GM12865 (cell line): ENCODE data around the gene UPF3A.

Source experiments
- DNase-seq: peaks from one replicate; pipeline ENCODE4 v3.0.0; 2010; ENCODE audit warnings: low read depth
- H3K4me3 ChIP-seq: 2 replicates; pipeline ENCODE4 v1.5.1; 2011; ENCODE audit warnings: mild to moderate bottlenecking, low read depth, low read length, control low read depth
- TF ChIP-seq, protein P1 (sequence below): IDR thresholded peaks from 2 replicates; pipeline ENCODE4 v1.5.1; 2011; ENCODE audit warnings: low read length, control low read depth, low read depth, inconsistent platforms; ENCODE audit not compliant: insufficient read depth; ENCODE audit errors: missing control alignments

Gene UPF3A

DNA sequence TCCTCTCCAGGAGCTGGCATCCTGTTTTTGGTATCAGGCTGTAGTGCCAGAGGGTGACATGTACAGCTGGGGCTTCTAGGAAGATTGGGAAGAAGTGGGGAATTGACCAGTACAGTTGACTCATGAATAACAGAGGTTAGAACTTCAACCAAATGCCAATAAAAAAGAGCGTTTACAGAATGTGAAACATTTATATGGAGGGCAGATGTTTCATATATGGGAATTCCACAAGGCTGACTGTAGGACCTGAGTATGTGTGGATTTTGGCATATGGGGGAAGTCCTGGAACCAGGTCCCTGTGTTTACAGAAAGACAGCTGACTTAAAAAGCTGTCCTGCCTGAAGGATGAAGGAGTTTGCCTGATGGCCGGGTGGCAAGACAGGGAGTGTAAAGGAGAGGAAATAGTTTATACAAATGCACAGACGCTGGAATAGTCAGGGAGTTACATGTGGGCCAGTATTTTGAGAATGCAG, 38.1 kb downstream of the UPF3A start:
- no peak overlapping the region for H3K4me3 ChIP-seq
- DNase-seq: no peak
- TF ChIP-seq, protein P1, sequence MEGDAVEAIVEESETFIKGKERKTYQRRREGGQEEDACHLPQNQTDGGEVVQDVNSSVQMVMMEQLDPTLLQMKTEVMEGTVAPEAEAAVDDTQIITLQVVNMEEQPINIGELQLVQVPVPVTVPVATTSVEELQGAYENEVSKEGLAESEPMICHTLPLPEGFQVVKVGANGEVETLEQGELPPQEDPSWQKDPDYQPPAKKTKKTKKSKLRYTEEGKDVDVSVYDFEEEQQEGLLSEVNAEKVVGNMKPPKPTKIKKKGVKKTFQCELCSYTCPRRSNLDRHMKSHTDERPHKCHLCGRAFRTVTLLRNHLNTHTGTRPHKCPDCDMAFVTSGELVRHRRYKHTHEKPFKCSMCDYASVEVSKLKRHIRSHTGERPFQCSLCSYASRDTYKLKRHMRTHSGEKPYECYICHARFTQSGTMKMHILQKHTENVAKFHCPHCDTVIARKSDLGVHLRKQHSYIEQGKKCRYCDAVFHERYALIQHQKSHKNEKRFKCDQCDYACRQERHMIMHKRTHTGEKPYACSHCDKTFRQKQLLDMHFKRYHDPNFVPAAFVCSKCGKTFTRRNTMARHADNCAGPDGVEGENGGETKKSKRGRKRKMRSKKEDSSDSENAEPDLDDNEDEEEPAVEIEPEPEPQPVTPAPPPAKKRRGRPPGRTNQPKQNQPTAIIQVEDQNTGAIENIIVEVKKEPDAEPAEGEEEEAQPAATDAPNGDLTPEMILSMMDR: no peak

DNA sequence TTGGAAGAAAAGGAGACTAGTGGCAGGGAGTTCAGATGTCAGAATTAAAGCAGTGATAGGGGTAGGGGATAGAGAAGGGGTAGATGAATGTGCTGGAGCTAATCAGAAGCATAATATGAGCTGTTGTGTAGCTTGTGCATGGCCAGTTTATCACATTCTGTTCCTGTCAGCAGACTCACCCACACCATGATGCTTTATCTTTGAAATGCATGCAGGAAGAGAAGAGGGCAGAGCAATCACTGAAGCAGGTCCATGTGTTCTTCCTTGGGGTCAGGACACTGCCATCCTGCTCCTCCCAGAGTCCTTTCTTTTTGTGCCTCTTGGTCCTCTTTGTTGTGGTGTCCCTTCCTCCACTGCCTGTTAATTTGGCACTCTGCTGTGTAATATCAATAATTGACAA, 38.7 kb downstream of the UPF3A start:
- no peak for DNase-seq
- no peak overlapping the region for H3K4me3 ChIP-seq
- TF ChIP-seq, protein P1: no peak

DNA sequence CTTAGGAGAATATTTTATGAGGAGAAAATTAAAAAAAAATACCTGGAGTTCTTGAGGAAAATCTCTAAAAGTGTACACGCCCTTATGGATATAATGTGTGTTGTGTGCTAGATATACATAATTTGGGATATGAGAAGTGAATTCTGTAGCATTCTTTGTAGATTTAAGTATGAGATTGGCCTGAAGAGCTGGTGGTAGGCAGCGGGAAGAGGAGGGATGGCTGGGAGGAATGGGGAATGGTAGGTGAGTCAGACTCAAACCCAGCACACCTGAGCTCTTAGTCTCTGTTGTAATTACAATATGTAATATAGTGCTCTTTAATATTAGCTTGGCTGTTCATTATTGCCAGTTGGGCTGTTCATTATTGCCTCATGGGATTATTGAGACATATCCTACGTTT, 39.9 kb downstream of the UPF3A start:
- H3K4me3 ChIP-seq: no peak overlapping the region
- no peak for DNase-seq
- TF ChIP-seq, protein P1: no peak

GRCh38 chr13:114323349-114323748, 41.9 kb downstream of the UPF3A start:
- no peak for DNase-seq
- TF ChIP-seq, protein P1: no peak
- no peak overlapping the region for H3K4me3 ChIP-seq

DNA sequence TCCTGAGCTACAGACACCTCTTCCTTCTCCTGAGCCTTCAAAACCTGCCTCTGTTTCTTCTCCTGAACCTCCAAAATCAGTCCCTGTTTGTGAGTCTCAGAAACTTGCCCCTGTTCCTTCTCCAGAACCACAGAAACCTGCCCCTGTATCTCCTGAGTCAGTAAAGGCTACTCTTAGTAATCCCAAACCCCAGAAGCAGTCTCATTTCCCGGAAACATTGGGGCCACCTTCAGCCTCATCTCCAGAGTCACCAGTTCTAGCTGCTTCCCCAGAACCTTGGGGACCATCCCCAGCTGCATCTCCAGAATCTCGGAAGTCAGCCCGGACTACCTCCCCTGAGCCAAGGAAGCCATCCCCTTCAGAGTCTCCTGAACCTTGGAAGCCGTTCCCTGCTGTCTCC, 42.9 kb downstream of the UPF3A start:
- DNase-seq: no peak
- H3K4me3 ChIP-seq: no peak overlapping the region
- TF ChIP-seq, protein P1: no peak

DNA sequence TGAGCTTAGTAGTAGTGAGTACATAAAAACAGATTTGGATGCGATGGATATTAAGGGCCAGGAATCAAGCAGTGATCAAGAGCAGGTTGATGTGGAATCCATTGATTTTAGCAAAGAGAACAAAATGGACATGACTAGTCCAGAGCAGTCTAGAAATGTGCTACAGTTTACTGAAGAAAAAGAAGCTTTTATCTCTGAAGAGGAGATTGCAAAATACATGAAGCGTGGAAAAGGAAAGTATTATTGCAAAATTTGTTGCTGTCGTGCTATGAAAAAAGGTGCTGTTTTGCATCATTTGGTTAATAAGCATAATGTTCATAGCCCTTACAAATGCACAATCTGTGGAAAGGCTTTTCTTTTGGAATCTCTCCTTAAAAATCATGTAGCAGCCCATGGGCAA, 44.3 kb downstream of the UPF3A start:
- DNase-seq: no peak
- TF ChIP-seq, protein P1: no peak
- H3K4me3 ChIP-seq: no peak overlapping the region

- TF ChIP-seq, protein P1: no peak
- no peak for DNase-seq
- no peak overlapping the region for H3K4me3 ChIP-seq
Observed at GRCh38 chr13:114328034-114328433, 46.6 kb downstream of the UPF3A start.
